ENCODE measurements around the gene ZFPL1. TPM values are rescaled to one million over a fixed set of nuclear protein-coding genes. Genes with fewer than 3 reads are reported as not detected.

The ZFPL1 gene
- total RNA-seq, 1 donor from 2014 or later: 61.1 TPM

GRCh38 chr11:65078151-65078550 is 5.9 kb upstream of the ZFPL1 start:
- DNase-seq (ENCODE audit: low read depth): no peak
- no peak overlapping the region for H3K4me3 ChIP-seq (ENCODE audit: low read depth, low read length)
- peak; percentile 70 for TF ChIP-seq CTCF (conservative IDR thresholded peaks at IDR 0.05; ENCODE audit: low read depth, low read length)

GRCh38 chr11:65078786-65079342 is 5.2 kb upstream of the ZFPL1 start:
- no peak for TF ChIP-seq CTCF (conservative IDR thresholded peaks at IDR 0.05; ENCODE audit: low read depth, low read length)
- no peak overlapping the region for H3K4me3 ChIP-seq (ENCODE audit: low read depth, low read length)
- no peak for DNase-seq (ENCODE audit: low read depth)

GRCh38 chr11:65083134-65083833 is 738 bp upstream of the ZFPL1 start:
- TF ChIP-seq CTCF (conservative IDR thresholded peaks at IDR 0.05; ENCODE audit: low read depth, low read length): no peak
- peak overlapping the region; percentile 81 for H3K4me3 ChIP-seq (ENCODE audit: low read depth, low read length)
- no peak for DNase-seq (ENCODE audit: low read depth)

DNA sequence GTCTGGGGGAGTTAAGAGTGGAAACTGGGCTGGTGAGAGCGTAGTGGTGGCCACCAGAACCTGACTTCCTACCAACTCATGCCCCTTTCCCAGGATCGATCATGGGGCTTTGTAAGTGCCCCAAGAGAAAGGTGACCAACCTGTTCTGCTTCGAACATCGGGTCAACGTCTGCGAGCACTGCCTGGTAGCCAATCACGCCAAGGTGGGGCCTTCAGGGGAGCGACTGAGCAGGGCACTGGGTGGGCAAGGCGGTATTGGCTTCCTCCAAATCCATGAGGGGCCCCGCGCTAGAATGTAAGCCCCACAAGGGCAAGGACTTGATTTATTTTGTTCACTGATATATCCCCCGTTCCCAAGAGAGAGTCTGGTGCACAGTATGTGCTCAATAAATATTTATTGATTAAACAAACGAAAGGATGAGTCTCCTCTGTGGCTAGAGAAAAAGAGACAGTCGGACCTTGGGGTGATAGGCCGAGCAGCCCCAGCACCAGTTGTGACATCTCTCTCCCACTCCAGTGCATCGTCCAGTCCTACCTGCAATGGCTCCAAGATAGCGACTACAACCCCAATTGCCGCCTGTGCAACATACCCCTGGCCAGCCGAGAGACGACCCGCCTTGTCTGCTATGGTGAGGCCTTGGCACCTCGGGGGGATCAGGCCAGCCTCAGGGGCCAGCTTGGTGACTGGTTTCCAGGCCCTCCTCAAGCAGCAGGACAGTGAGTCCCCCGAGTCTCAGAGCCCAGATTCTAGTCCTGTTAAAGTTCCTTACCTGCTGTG is 765 bp downstream of the ZFPL1 start:
- DNase-seq (ENCODE audit: low read depth): no peak
- H3K4me3 ChIP-seq (ENCODE audit: low read depth, low read length): peak overlapping the region; percentile 81
- TF ChIP-seq CTCF (conservative IDR thresholded peaks at IDR 0.05; ENCODE audit: low read depth, low read length): no peak

GRCh38 chr11:65085446-65085845 is 1.4 kb downstream of the ZFPL1 start:
- no peak overlapping the region for H3K4me3 ChIP-seq (ENCODE audit: low read depth, low read length)
- no peak for DNase-seq (ENCODE audit: low read depth)
- TF ChIP-seq CTCF (conservative IDR thresholded peaks at IDR 0.05; ENCODE audit: low read depth, low read length): no peak

DNA sequence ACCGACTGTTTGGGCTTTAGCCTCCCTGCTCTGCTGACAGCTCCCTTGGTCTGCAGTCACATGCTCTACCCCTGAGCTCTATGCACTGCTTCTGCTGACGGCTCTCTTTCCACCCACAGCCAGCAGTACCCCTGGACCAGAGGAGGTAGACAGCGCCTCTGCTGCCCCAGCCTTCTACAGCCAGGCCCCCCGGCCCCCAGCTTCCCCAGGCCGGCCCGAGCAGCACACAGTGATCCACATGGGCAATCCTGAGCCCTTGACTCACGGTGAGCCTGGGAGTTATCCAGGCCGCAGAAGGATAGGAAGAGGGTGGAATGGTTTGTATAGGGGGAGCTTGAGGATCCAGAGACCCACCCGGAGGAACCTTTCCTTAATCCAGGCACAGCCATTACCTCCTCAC is 2.8 kb downstream of the ZFPL1 start:
- no peak for TF ChIP-seq CTCF (conservative IDR thresholded peaks at IDR 0.05; ENCODE audit: low read depth, low read length)
- no peak overlapping the region for H3K4me3 ChIP-seq (ENCODE audit: low read depth, low read length)
- no peak for DNase-seq (ENCODE audit: low read depth)
